ENCODE measurements around the gene MAD1L1. TPM values are rescaled to one million over a fixed set of nuclear protein-coding genes. Genes with fewer than 3 reads are reported as not detected.
"Not testable (repeated sequence)": the region's sequence is repeated elsewhere in the genome, so short reads cannot be mapped to it uniquely, and the experiment has no call there.

MAD1L1 gene
- total RNA-seq, 1 donor from 2014 or later, result 57.4 TPM

GRCh38 chr7:1829668-1830067 is 403.1 kb downstream of the MAD1L1 start:
- H3K36me3 ChIP-seq (ENCODE audit: control insufficient read depth, insufficient read depth, low read length); H3K27me3 ChIP-seq (ENCODE audit: control insufficient read depth, insufficient read depth, low read length); FAIRE-seq; H3K4me3 ChIP-seq (ENCODE audit: low read depth, low read length); DNase-seq (ENCODE audit: low read depth): not testable (repeated sequence)

- Histone ChIP-seq H3K36me3 (ENCODE audit: control insufficient read depth, insufficient read depth, low read length) (no peaks in the 10 kb centered on the region), H3K27me3 (ENCODE audit: control insufficient read depth, insufficient read depth, low read length) (no peaks in the 10 kb centered on the region), H3K4me3 (ENCODE audit: low read depth, low read length) (no peak overlapping the region)
- DNase-seq (ENCODE audit: low read depth) (no peak), FAIRE-seq (no peak)
- TF ChIP-seq CTCF (IDR thresholded peaks at IDR 0.05; ENCODE audit: insufficient read depth, low read length, severe bottlenecking), result no peak
Observed at GRCh38 chr7:1829111-1829510, 403.6 kb downstream of the MAD1L1 start.

- not testable (repeated sequence) for H3K36me3 ChIP-seq (ENCODE audit: control insufficient read depth, insufficient read depth, low read length); H3K4me3 ChIP-seq (ENCODE audit: low read depth, low read length); DNase-seq (ENCODE audit: low read depth); FAIRE-seq; H3K27me3 ChIP-seq (ENCODE audit: control insufficient read depth, insufficient read depth, low read length)
Observed at GRCh38 chr7:1828170-1828569, 404.6 kb downstream of the MAD1L1 start.

GRCh38 chr7:1827521-1827981 is 405.2 kb downstream of the MAD1L1 start:
- H3K36me3 ChIP-seq (ENCODE audit: control insufficient read depth, insufficient read depth, low read length); H3K4me3 ChIP-seq (ENCODE audit: low read depth, low read length); DNase-seq (ENCODE audit: low read depth); FAIRE-seq; H3K27me3 ChIP-seq (ENCODE audit: control insufficient read depth, insufficient read depth, low read length): not testable (repeated sequence)

GRCh38 chr7:1826931-1827330 is 405.8 kb downstream of the MAD1L1 start:
- not testable (repeated sequence) for H3K27me3 ChIP-seq (ENCODE audit: control insufficient read depth, insufficient read depth, low read length); H3K4me3 ChIP-seq (ENCODE audit: low read depth, low read length); FAIRE-seq; H3K36me3 ChIP-seq (ENCODE audit: control insufficient read depth, insufficient read depth, low read length); DNase-seq (ENCODE audit: low read depth)

GRCh38 chr7:1825897-1826741 is 406.6 kb downstream of the MAD1L1 start:
- DNase-seq (ENCODE audit: low read depth) (no peak), FAIRE-seq (peak; percentile 28)
- no peaks in the 10 kb centered on the region for H3K27me3 ChIP-seq (ENCODE audit: control insufficient read depth, insufficient read depth, low read length)
- H3K4me3 ChIP-seq (ENCODE audit: low read depth, low read length), result no peak overlapping the region
- no peak for TF ChIP-seq CTCF (IDR thresholded peaks at IDR 0.05; ENCODE audit: insufficient read depth, low read length, severe bottlenecking)
- no peaks in the 10 kb centered on the region for H3K36me3 ChIP-seq (ENCODE audit: control insufficient read depth, insufficient read depth, low read length)

GRCh38 chr7:1825647-1825896 is 407.2 kb downstream of the MAD1L1 start:
- not testable (repeated sequence) for FAIRE-seq; DNase-seq (ENCODE audit: low read depth); H3K27me3 ChIP-seq (ENCODE audit: control insufficient read depth, insufficient read depth, low read length); H3K36me3 ChIP-seq (ENCODE audit: control insufficient read depth, insufficient read depth, low read length); H3K4me3 ChIP-seq (ENCODE audit: low read depth, low read length)

GRCh38 chr7:1824882-1825646 is 407.7 kb downstream of the MAD1L1 start:
- H3K4me3 ChIP-seq (ENCODE audit: low read depth, low read length); H3K36me3 ChIP-seq (ENCODE audit: control insufficient read depth, insufficient read depth, low read length); FAIRE-seq; DNase-seq (ENCODE audit: low read depth); H3K27me3 ChIP-seq (ENCODE audit: control insufficient read depth, insufficient read depth, low read length): not testable (repeated sequence)

- FAIRE-seq, result peak; percentile 58
- not testable (repeated sequence) for H3K36me3 ChIP-seq (ENCODE audit: control insufficient read depth, insufficient read depth, low read length); DNase-seq (ENCODE audit: low read depth); H3K27me3 ChIP-seq (ENCODE audit: control insufficient read depth, insufficient read depth, low read length); H3K4me3 ChIP-seq (ENCODE audit: low read depth, low read length)
Observed at GRCh38 chr7:1824151-1824881, 408.4 kb downstream of the MAD1L1 start.

All from bronchial epithelial cell (primary cell).